ENCODE measurements around the gene MT3. TPM values are rescaled to one million over a fixed set of nuclear protein-coding genes. Genes with fewer than 3 reads are reported as not detected.

The MT3 gene
- total and polyA plus RNA-seq, 9 of the 15 experiments (the other 6 are each of a cell fraction or from before 2014, with no cell fraction given): not detected

DNA sequence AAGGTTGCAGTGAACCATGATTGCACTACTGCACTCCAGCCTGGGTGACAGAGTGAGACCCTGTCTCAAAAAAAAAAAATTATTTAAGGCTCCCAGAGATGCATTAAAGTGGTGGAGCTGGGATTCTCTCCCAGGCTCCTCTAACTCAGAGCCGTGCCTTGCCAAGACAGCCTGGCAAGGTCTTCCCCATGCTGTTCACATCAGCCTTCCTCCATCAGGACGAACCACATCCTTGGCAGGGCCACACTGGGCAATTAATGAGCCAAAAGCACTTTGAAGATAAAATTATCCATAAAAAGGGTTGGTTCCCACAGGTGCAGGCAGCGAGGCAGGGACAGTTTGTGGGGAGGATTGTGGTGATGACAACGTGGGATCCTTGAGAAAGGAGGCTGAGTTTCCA lies 49.7 kb upstream of the MT3 start:
- POLR2A ChIA-PET: interaction anchor here (0.6 to 1.0 kb wide), 2 partner anchors 9 to 558 kb away, joined by 4 read pairs; no protein-coding TSS in a partner anchor
- H3K9me1 ChIP-seq (ENCODE audit: control insufficient read depth, insufficient read depth, low read length): no peaks in the 10 kb centered on the region
- no peaks in the 10 kb centered on the region; the same call in 1 of the 2 replicates for H3K9me3 ChIP-seq (replicated peaks; ENCODE audit: control insufficient read depth, insufficient read depth, low read depth, low read length)
- ATAC-seq (no peak), DNase-seq (ENCODE audit: extremely low read depth in 1 of 4, low spot score in 3 of 4) (no peak), FAIRE-seq (no peak)
- H3K4me1 ChIP-seq (replicated peaks in 1 of 2; ENCODE audit: control insufficient read depth in 2 of 2, insufficient read depth in 2 of 2, low read length in 2 of 2): peaks cover 0 to 6% of the 10 kb centered on the region in 2 experiments; a peak in 1 of 5 replicates
- CTCF ChIA-PET (ENCODE audit: low intra/inter-chr PET ratio): interaction anchor here (0.6 kb wide), 1 partner anchor 80 kb away, joined by 4 read pairs; no protein-coding TSS in a partner anchor
- TF ChIP-seq, protein P1, sequence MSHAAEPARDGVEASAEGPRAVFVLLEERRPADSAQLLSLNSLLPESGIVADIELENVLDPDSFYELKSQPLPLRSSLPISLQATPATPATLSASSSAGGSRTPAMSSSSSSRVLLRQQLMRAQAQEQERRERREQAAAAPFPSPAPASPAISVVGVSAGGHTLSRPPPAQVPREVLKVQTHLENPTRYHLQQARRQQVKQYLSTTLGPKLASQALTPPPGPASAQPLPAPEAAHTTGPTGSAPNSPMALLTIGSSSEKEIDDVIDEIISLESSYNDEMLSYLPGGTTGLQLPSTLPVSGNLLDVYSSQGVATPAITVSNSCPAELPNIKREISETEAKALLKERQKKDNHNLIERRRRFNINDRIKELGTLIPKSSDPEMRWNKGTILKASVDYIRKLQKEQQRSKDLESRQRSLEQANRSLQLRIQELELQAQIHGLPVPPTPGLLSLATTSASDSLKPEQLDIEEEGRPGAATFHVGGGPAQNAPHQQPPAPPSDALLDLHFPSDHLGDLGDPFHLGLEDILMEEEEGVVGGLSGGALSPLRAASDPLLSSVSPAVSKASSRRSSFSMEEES (CRISPR knock-in tag; IDR thresholded peaks at IDR 0.05): no peak
- TF ChIP-seq, protein P2, sequence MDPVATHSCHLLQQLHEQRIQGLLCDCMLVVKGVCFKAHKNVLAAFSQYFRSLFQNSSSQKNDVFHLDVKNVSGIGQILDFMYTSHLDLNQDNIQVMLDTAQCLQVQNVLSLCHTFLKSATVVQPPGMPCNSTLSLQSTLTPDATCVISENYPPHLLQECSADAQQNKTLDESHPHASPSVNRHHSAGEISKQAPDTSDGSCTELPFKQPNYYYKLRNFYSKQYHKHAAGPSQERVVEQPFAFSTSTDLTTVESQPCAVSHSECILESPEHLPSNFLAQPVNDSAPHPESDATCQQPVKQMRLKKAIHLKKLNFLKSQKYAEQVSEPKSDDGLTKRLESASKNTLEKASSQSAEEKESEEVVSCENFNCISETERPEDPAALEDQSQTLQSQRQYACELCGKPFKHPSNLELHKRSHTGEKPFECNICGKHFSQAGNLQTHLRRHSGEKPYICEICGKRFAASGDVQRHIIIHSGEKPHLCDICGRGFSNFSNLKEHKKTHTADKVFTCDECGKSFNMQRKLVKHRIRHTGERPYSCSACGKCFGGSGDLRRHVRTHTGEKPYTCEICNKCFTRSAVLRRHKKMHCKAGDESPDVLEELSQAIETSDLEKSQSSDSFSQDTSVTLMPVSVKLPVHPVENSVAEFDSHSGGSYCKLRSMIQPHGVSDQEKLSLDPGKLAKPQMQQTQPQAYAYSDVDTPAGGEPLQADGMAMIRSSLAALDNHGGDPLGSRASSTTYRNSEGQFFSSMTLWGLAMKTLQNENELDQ (CRISPR knock-in tag; IDR thresholded peaks at IDR 0.05; ENCODE audit: borderline replicate concordance): no peak
- TF ChIP-seq, protein P3, sequence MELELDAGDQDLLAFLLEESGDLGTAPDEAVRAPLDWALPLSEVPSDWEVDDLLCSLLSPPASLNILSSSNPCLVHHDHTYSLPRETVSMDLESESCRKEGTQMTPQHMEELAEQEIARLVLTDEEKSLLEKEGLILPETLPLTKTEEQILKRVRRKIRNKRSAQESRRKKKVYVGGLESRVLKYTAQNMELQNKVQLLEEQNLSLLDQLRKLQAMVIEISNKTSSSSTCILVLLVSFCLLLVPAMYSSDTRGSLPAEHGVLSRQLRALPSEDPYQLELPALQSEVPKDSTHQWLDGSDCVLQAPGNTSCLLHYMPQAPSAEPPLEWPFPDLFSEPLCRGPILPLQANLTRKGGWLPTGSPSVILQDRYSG (tag; conservative IDR thresholded peaks at IDR 0.05; ENCODE audit: low read depth): no peak
- TF ChIP-seq ZNF3 (CRISPR knock-in tag; IDR thresholded peaks at IDR 0.05) (no peak), ZNF76 (CRISPR knock-in tag; IDR thresholded peaks at IDR 0.05; ENCODE audit: borderline replicate concordance) (no peak)
- TF ChIP-seq, protein P4, sequence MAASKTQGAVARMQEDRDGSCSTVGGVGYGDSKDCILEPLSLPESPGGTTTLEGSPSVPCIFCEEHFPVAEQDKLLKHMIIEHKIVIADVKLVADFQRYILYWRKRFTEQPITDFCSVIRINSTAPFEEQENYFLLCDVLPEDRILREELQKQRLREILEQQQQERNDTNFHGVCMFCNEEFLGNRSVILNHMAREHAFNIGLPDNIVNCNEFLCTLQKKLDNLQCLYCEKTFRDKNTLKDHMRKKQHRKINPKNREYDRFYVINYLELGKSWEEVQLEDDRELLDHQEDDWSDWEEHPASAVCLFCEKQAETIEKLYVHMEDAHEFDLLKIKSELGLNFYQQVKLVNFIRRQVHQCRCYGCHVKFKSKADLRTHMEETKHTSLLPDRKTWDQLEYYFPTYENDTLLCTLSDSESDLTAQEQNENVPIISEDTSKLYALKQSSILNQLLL (CRISPR knock-in tag; IDR thresholded peaks at IDR 0.05; ENCODE audit: borderline replicate concordance): no peak
- H3K79me2 ChIP-seq (ENCODE audit: control insufficient read depth, insufficient read depth, low read length): no peaks in the 10 kb centered on the region
- H2AFZ ChIP-seq (ENCODE audit: low read depth, low read length): no peak overlapping the region
- H4K20me1 ChIP-seq (replicated peaks; ENCODE audit: control insufficient read depth, insufficient read depth, low read length): no peaks in the 10 kb centered on the region
- 0% methylated on average over 4 of the region's 4 CpGs for WGBS (ENCODE audit: insufficient coverage, low coverage, missing lambda C conversion rate)
- H3K4me2 ChIP-seq (ENCODE audit: insufficient read depth, low read length): peak overlapping the region; percentile 47; the same call in 1 of the 2 replicates
- intact Hi-C loops (cut with micrococcal nuclease): loop anchor here (5.0 kb wide), 1 partner anchor 207 kb away; no protein-coding TSS in a partner anchor
- no peaks in the 10 kb centered on the region for H3K36me3 ChIP-seq (ENCODE audit: control insufficient read depth, insufficient read depth, low read length)
- BruUV-seq (replicated peaks): no TSS peak
- in situ Hi-C loops (cut with MboI): no loop called here
- H3K9ac ChIP-seq (ENCODE audit: insufficient read depth in 1 of 2, low read depth in 2 of 2, low read length in 2 of 2): no peak overlapping the region
- H3K4me3 ChIP-seq: no peak overlapping the region
- peaks cover 10 to 21% of the 10 kb centered on the region in 2 experiments; a peak in 4 of 5 replicates for H3K27me3 ChIP-seq (ENCODE audit: control insufficient read depth in 2 of 2, insufficient read depth in 2 of 2, low read length in 2 of 2)
- H3K27ac ChIP-seq (ENCODE audit: extremely low read depth, low read depth, low read length): no peak overlapping the region
